Measurements from ENCODE around the gene SULT4A1.

- TF ChIP-seq EZH2 (IDR thresholded peaks at IDR 0.05; ENCODE audit: insufficient read depth, low read length), result no peak
- no peak for TF ChIP-seq CTCF (IDR thresholded peaks at IDR 0.05; ENCODE audit: insufficient read depth, low read depth, low read length)
Observed at GRCh38 chr22:43776081-43776670, 86.1 kb downstream of the SULT4A1 start.
